Esophagus squamous epithelium (tissue), 4 donors: Measurements from ENCODE around the gene TMED3.
"Not testable (repeated sequence)": the region's sequence is repeated elsewhere in the genome, so short reads cannot be mapped to it uniquely, and the experiment has no call there.

Source experiments
- CTCF ChIP-seq, 6 experiments: fragments of 450-650 bp in 4 of 6; fragments of 200-600 bp in 2 of 6; sonication (generic) in 2 of 6; IDR thresholded peaks; one replicate each; pipeline ENCODE4 v1.5.1; 2016 to 2019; ENCODE audit warnings: antibody characterized with exemption in 6 of 6, mild to moderate bottlenecking in 4 of 6, moderate library complexity in 4 of 6
- POLR2A ChIP-seq, 4 donors: fragments of 450-650 bp; IDR thresholded peaks; one replicate each; pipeline ENCODE4 v1.6.1; 2017; ENCODE audit warnings: antibody characterized with exemption in 4 of 4, mild to moderate bottlenecking in 4 of 4, moderate library complexity in 3 of 4

GRCh38 chr15:79319973-79320372 is 9.1 kb downstream of the TMED3 start:
- TF ChIP-seq CTCF, POLR2A (IDR thresholded peaks at IDR 0.05): not testable (repeated sequence)
